ENCODE results near the gene PDC. TPM values are rescaled to one million over a fixed set of nuclear protein-coding genes. Genes with fewer than 3 reads are reported as not detected.

The PDC gene
- total and polyA plus RNA-seq, 10 of the 15 experiments (the other 5 are each of a cell fraction or from before 2014, with no cell fraction given), result 0.11 TPM; not detected in 9

DNA sequence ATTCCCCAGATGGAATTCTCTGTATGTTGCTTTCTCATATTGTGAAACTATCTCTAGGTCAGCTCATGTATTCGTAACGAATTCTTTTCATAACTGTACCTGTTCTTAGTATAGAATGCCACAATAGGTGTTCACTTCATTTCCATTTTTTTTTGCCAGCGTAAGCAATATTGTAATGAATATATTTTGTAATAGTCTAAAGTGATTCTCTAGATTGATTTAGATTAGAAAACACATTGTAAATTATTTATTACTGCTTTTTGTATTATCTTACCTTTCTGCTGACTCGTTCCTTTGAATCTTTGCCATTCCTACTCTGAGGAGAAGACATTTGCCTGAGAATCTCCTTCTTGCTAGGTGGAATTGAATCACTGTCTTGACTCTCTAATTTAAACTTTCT lies 14.8 kb downstream of the PDC start (continued):
- TF ChIP-seq RAD21 (IDR thresholded peaks at IDR 0.05; ENCODE audit: insufficient read depth, low read depth, low read length), result no peak
- no peak for TF ChIP-seq ZNF274 (IDR thresholded peaks at IDR 0.05; ENCODE audit: insufficient read depth, insufficient read length)
- no peak for TF ChIP-seq TBL1XR1 (IDR thresholded peaks at IDR 0.05; ENCODE audit: low read depth, low read length)

DNA sequence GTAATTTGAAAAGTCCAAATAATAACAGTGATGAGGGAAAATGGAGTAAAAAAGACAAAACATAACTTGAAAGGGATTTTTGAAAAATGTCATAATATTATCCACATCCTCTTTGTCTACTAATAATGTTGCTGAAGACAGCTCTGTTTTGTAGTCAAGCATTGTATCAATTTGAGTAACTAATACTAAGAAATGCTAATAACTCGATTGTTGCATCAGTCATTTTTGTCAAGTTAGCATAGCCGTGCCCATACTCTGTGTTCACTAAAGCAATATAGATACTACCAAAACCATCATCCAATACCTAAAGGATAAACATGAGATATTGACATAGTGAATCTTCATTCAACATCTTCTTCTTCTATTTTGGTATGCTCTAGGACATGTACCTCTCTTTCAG lies 17.3 kb downstream of the PDC start:
- in situ Hi-C loops (cut with MboI) (no loop called here), intact Hi-C loops (cut with micrococcal nuclease; ENCODE audit: unreplicated experiment) (no loop called here)
- Histone ChIP-seq H3K9ac (ENCODE audit: control insufficient read depth, insufficient read depth, low read length) (no peak overlapping the region), H3K4me2 (ENCODE audit: control insufficient read depth, insufficient read depth) (no peak overlapping the region), H3K79me2 (ENCODE audit: control insufficient read depth, insufficient read depth, low read length) (no peaks in the 10 kb centered on the region), H2AFZ (ENCODE audit: control insufficient read depth, low read depth, low read length) (no peak overlapping the region), H3K9me3 (replicated peaks; ENCODE audit: control insufficient read depth, insufficient read depth, low read length) (no peaks in the 10 kb centered on the region), H3K27ac (ENCODE audit: control insufficient read depth, insufficient read depth) (no peak overlapping the region), H3K4me1 (ENCODE audit: control insufficient read depth, insufficient read depth, low read length) (no peaks in the 10 kb centered on the region), H4K20me1 (ENCODE audit: control insufficient read depth, insufficient read depth) (no peaks in the 10 kb centered on the region), H3K4me3 (no peak overlapping the region), H3K36me3 (ENCODE audit: control insufficient read depth in 2 of 2, insufficient read depth in 2 of 2, low read length in 1 of 2) (no peaks in the 10 kb centered on the region), H3K27me3 (replicated peaks in 1 of 2; ENCODE audit: control insufficient read depth in 2 of 2, insufficient read depth in 2 of 2, low read length in 1 of 2) (no peaks in the 10 kb centered on the region)
- RAD21 ChIA-PET (ENCODE audit: unreplicated experiment), result no interaction called here
- no peak for FAIRE-seq
- 2% methylated on average over 2 of the region's 2 CpGs for WGBS (ENCODE audit: insufficient coverage, insufficient replicate concordance, low lambda C conversion rate, missing lambda C conversion rate)
- DNase-seq (ENCODE audit: low read depth, low spot score), result no peak
- CTCF ChIA-PET, result interaction anchor here (1.1 kb wide), 1 partner anchor 162 kb away, joined by 4 read pairs; no protein-coding TSS in a partner anchor
- peak; percentile 66 for ATAC-seq
- no TSS peak for BruUV-seq (replicated peaks)
- SMC1A ChIA-PET (ENCODE audit: uncharacterized antibody, unreplicated experiment), result interaction anchor here (0.8 kb wide), 1 partner anchor 13 kb away, joined by 3 read pairs; no protein-coding TSS in a partner anchor
- POLR2A ChIA-PET, result no interaction called here
- TF ChIP-seq FOXM1 (IDR thresholded peaks at IDR 0.05; ENCODE audit: low read depth, low read length) (no peak), NR2C2 (IDR thresholded peaks at IDR 0.05; ENCODE audit: borderline replicate concordance, control insufficient read depth, insufficient read length, low read depth) (no peak), RAD21 (IDR thresholded peaks at IDR 0.05; ENCODE audit: insufficient read depth, low read depth, low read length) (no peak), RELA (IDR thresholded peaks at IDR 0.05; ENCODE audit: borderline replicate concordance, partially characterized antibody) (no peak), IRF4 (IDR thresholded peaks at IDR 0.05; ENCODE audit: low read depth, low read length) (0 out of 2 replicates have a peak, but pooled peaks have one; percentile 15), POLR2A (IDR thresholded peaks at IDR 0.05; ENCODE audit: low read depth, low read length) (no peak), NFYB (IDR thresholded peaks at IDR 0.05; ENCODE audit: insufficient read depth, low read depth, low read length) (no peak), SUPT20H (IDR thresholded peaks at IDR 0.05; ENCODE audit: borderline replicate concordance, control insufficient read depth, low read depth, low read length) (no peak), CBX3 (IDR thresholded peaks at IDR 0.05; ENCODE audit: borderline replicate concordance, low read depth) (no peak)
- TF ChIP-seq, protein P1, sequence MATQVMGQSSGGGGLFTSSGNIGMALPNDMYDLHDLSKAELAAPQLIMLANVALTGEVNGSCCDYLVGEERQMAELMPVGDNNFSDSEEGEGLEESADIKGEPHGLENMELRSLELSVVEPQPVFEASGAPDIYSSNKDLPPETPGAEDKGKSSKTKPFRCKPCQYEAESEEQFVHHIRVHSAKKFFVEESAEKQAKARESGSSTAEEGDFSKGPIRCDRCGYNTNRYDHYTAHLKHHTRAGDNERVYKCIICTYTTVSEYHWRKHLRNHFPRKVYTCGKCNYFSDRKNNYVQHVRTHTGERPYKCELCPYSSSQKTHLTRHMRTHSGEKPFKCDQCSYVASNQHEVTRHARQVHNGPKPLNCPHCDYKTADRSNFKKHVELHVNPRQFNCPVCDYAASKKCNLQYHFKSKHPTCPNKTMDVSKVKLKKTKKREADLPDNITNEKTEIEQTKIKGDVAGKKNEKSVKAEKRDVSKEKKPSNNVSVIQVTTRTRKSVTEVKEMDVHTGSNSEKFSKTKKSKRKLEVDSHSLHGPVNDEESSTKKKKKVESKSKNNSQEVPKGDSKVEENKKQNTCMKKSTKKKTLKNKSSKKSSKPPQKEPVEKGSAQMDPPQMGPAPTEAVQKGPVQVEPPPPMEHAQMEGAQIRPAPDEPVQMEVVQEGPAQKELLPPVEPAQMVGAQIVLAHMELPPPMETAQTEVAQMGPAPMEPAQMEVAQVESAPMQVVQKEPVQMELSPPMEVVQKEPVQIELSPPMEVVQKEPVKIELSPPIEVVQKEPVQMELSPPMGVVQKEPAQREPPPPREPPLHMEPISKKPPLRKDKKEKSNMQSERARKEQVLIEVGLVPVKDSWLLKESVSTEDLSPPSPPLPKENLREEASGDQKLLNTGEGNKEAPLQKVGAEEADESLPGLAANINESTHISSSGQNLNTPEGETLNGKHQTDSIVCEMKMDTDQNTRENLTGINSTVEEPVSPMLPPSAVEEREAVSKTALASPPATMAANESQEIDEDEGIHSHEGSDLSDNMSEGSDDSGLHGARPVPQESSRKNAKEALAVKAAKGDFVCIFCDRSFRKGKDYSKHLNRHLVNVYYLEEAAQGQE (IDR thresholded peaks at IDR 0.05; ENCODE audit: low read depth, low read length), result no peak
- TF ChIP-seq, protein P2, sequence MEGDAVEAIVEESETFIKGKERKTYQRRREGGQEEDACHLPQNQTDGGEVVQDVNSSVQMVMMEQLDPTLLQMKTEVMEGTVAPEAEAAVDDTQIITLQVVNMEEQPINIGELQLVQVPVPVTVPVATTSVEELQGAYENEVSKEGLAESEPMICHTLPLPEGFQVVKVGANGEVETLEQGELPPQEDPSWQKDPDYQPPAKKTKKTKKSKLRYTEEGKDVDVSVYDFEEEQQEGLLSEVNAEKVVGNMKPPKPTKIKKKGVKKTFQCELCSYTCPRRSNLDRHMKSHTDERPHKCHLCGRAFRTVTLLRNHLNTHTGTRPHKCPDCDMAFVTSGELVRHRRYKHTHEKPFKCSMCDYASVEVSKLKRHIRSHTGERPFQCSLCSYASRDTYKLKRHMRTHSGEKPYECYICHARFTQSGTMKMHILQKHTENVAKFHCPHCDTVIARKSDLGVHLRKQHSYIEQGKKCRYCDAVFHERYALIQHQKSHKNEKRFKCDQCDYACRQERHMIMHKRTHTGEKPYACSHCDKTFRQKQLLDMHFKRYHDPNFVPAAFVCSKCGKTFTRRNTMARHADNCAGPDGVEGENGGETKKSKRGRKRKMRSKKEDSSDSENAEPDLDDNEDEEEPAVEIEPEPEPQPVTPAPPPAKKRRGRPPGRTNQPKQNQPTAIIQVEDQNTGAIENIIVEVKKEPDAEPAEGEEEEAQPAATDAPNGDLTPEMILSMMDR (IDR thresholded peaks at IDR 0.05 in 2 of 3, conservative IDR thresholded peaks at IDR 0.05 in 1 of 3; ENCODE audit: control insufficient read depth in 2 of 3, extremely low read depth in 1 of 3, insufficient read depth in 1 of 3, low read depth in 3 of 3, low read length in 3 of 3), result no peak
- TF ChIP-seq, protein P3, sequence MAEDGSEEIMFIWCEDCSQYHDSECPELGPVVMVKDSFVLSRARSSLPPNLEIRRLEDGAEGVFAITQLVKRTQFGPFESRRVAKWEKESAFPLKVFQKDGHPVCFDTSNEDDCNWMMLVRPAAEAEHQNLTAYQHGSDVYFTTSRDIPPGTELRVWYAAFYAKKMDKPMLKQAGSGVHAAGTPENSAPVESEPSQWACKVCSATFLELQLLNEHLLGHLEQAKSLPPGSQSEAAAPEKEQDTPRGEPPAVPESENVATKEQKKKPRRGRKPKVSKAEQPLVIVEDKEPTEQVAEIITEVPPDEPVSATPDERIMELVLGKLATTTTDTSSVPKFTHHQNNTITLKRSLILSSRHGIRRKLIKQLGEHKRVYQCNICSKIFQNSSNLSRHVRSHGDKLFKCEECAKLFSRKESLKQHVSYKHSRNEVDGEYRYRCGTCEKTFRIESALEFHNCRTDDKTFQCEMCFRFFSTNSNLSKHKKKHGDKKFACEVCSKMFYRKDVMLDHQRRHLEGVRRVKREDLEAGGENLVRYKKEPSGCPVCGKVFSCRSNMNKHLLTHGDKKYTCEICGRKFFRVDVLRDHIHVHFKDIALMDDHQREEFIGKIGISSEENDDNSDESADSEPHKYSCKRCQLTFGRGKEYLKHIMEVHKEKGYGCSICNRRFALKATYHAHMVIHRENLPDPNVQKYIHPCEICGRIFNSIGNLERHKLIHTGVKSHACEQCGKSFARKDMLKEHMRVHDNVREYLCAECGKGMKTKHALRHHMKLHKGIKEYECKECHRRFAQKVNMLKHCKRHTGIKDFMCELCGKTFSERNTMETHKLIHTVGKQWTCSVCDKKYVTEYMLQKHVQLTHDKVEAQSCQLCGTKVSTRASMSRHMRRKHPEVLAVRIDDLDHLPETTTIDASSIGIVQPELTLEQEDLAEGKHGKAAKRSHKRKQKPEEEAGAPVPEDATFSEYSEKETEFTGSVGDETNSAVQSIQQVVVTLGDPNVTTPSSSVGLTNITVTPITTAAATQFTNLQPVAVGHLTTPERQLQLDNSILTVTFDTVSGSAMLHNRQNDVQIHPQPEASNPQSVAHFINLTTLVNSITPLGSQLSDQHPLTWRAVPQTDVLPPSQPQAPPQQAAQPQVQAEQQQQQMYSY (CRISPR knock-in tag; IDR thresholded peaks at IDR 0.05), result no peak
